Esophagus squamous epithelium (tissue), 4 donors: Measurements from ENCODE around the gene HCN1.

ENCODE experiments used
- POLR2A ChIP-seq, 4 donors: fragments of 450-650 bp; IDR thresholded peaks; one replicate each; pipeline ENCODE4 v1.6.1; 2017; ENCODE audit warnings: antibody characterized with exemption in 4 of 4, mild to moderate bottlenecking in 4 of 4, moderate library complexity in 3 of 4
- TF ChIP-seq, protein P1 (sequence below), 6 experiments: fragments of 450-650 bp in 4 of 6; fragments of 200-600 bp in 2 of 6; sonication (generic) in 2 of 6; IDR thresholded peaks; one replicate each; pipeline ENCODE4 v1.5.1; 2016 to 2019; ENCODE audit warnings: antibody characterized with exemption in 6 of 6, mild to moderate bottlenecking in 4 of 6, moderate library complexity in 4 of 6

DNA sequence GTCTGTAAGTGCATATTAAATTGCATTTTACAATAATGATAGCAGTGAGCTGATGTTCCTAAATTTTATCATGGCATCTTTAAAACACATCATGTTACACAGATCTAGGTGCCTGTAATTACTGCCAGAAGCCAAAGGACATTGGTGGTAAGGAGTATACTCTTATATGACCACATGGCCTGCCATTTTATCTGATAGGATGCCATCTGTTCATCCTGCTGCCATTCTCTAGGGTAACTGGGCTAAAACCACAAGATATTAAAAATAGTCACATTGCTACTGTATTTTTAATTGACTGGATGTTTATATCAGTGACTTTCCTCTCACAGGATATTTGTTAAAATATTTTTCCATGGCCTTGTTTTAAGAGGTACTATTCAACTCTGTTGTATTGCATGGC is 53.1 kb downstream of the HCN1 start:
- TF ChIP-seq, protein P1, sequence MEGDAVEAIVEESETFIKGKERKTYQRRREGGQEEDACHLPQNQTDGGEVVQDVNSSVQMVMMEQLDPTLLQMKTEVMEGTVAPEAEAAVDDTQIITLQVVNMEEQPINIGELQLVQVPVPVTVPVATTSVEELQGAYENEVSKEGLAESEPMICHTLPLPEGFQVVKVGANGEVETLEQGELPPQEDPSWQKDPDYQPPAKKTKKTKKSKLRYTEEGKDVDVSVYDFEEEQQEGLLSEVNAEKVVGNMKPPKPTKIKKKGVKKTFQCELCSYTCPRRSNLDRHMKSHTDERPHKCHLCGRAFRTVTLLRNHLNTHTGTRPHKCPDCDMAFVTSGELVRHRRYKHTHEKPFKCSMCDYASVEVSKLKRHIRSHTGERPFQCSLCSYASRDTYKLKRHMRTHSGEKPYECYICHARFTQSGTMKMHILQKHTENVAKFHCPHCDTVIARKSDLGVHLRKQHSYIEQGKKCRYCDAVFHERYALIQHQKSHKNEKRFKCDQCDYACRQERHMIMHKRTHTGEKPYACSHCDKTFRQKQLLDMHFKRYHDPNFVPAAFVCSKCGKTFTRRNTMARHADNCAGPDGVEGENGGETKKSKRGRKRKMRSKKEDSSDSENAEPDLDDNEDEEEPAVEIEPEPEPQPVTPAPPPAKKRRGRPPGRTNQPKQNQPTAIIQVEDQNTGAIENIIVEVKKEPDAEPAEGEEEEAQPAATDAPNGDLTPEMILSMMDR (IDR thresholded peaks at IDR 0.05) = no peak
- TF ChIP-seq POLR2A (IDR thresholded peaks at IDR 0.05) = no peak
